Esophagus (tissue), 2 donors: Measurements from ENCODE around the gene RPS24. TPM values are rescaled to one million over a fixed set of nuclear protein-coding genes. Genes with fewer than 3 reads are reported as not detected.

ENCODE experiments used
- H3K27ac ChIP-seq, 2 donors: one replicate each; pipeline ENCODE4 v1.5.1; 2013; ENCODE audit warnings: low read depth in 2 of 2, mild to moderate bottlenecking in 2 of 2, inconsistent platforms in 1 of 2, low read length in 1 of 2, moderate library complexity in 1 of 2
- H3K27me3 ChIP-seq, 2 donors: one replicate each; pipeline ENCODE4 v1.6.1; 2013; ENCODE audit warnings: low read length in 2 of 2, control low read depth in 1 of 2, mild to moderate bottlenecking in 1 of 2; ENCODE audit not compliant: insufficient read depth in 2 of 2, control insufficient read depth in 1 of 2
- H3K36me3 ChIP-seq, 2 donors: one replicate each; pipeline ENCODE4 v1.6.1; 2013; ENCODE audit warnings: low read length in 1 of 2; ENCODE audit not compliant: control insufficient read depth in 2 of 2, insufficient read depth in 2 of 2
- H3K4me1 ChIP-seq, 2 donors: one replicate each; pipeline ENCODE4 v1.6.1; 2013; ENCODE audit warnings: low read length in 1 of 2; ENCODE audit not compliant: control insufficient read depth in 2 of 2, insufficient read depth in 2 of 2
- H3K4me3 ChIP-seq, 2 donors: one replicate each; pipeline ENCODE4 v1.5.1; 2013; ENCODE audit warnings: low read length in 2 of 2, mild to moderate bottlenecking in 2 of 2, low read depth in 1 of 2, moderate library complexity in 1 of 2
- H3K9me3 ChIP-seq, 2 donors: one replicate each; pipeline ENCODE4 v1.6.1; 2013; ENCODE audit warnings: mild to moderate bottlenecking in 2 of 2, low read depth in 1 of 2, low read length in 1 of 2, moderate library complexity in 1 of 2; ENCODE audit not compliant: control insufficient read depth in 2 of 2, insufficient read depth in 1 of 2
- WGBS, 2 donors: extraction: QIAGEN DNeasy Blood & Tissue Kit; methylation state at CpG; one replicate each; pipeline ENCODE4 v1.1.7; 2013; 5-methylcytosine and 5-hydroxymethylcytosine counted together
- polyA plus RNA-seq, 2 donors: library from polyadenylated mRNA; stranded (reverse); fragments of 200-250 nt; gene quantifications; one replicate each; pipeline ENCODE4 v1.2.3, GENCODE V29; 2013
- donor health status: healthy with polysubstance abuse.
- donor health status: Bipolar disorder and iron deficiency.

RPS24 gene
- polyA plus RNA-seq, 2 donors = 5,326 to 6,767 TPM

DNA sequence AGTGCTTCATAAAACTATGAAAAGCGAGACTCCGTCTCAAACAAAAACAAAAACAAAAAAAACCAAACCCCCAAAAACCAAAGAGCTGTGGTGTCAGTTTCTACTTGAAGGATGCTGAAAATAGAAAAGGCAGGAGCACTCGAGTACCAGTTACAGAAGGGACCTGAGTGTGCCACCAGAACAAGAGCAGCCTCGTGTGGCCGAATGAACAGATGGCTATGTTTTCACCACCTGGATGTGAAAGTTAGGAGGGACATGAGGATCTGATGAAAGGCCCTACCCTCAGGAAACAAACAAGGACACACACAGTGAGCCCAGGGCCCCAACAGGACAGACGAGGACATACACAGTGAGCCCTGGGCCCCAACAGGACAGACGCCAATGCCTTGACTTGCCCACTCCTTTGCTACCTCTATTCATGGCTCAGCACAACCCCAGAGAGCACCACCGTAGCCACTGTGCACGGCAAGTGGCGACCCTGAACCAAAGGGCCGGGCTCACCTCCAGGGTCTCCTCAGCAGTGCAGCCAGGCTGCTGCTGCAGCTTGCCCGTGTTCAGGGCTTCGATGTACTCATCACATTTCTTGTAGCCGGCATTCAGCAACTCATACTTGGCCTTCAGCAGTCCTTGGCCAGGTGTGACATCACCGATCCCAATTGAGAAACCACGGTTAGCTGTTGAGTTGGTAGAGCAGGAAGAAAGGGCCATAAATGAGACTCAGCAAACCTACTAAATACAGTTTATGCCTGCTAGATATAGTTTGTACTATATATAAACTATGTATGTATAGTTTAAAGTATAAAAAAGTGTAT is 29.2 kb upstream of the RPS24 start:
- Histone ChIP-seq H3K27me3 (no peaks in the 10 kb centered on the region), H3K4me1 (no peaks in the 10 kb centered on the region), H3K4me3 (no peak overlapping the region), H3K9me3 (no peaks in the 10 kb centered on the region), H3K27ac (no peak overlapping the region), H3K36me3 (peaks cover 16 to 32% of the 10 kb centered on the region in 2 donors)
- 89% methylated on average over 16 of the region's 16 CpGs for WGBS, 2 donors

DNA sequence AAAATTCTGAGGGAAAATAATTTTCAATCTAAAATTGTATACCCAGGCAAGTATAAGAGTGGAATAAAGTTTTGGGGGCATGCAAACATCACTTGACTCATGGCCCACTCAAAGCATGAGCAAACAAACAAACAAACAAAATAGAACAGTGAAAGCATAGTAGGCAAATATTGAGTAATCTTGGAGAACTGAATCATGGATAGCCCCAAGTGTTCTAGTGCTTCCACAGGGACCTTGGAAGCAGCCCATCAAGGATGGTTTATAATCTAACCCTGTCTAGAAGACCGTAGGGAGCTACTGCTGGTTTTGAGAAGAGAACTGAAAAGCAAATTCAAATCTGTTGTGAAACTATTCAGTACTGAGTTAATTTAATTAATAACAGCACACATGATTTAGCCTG is 26.5 kb upstream of the RPS24 start:
- no peak overlapping the region for H3K27ac ChIP-seq
- no peaks in the 10 kb centered on the region for H3K9me3 ChIP-seq
- 74% methylated on average over 1 of the region's 1 CpG for WGBS, 2 donors
- H3K4me1 ChIP-seq = no peaks in the 10 kb centered on the region
- no peak overlapping the region for H3K4me3 ChIP-seq
- no peaks in the 10 kb centered on the region for H3K27me3 ChIP-seq
- peaks cover 22 to 34% of the 10 kb centered on the region in 2 donors for H3K36me3 ChIP-seq

- no peaks in the 10 kb centered on the region for H3K4me1 ChIP-seq
- no peak overlapping the region for H3K27ac ChIP-seq
- H3K36me3 ChIP-seq = peaks cover 24 to 34% of the 10 kb centered on the region in 2 donors
- H3K9me3 ChIP-seq = no peaks in the 10 kb centered on the region
- H3K4me3 ChIP-seq = no peak overlapping the region
- WGBS, 2 donors = 86 to 94% methylated on average over 6 of the region's 6 CpGs
- H3K27me3 ChIP-seq = no peaks in the 10 kb centered on the region
These were observed 24.0 kb upstream of the RPS24 start for GRCh38 chr10:78009662-78010061.

GRCh38 chr10:78010278-78010677 is 23.4 kb upstream of the RPS24 start:
- no peak overlapping the region for H3K4me3 ChIP-seq
- WGBS, 2 donors = 83% methylated on average over 7 of the region's 7 CpGs
- no peaks in the 10 kb centered on the region for H3K27me3 ChIP-seq
- no peak overlapping the region for H3K27ac ChIP-seq
- H3K9me3 ChIP-seq = no peaks in the 10 kb centered on the region
- no peaks in the 10 kb centered on the region for H3K4me1 ChIP-seq
- H3K36me3 ChIP-seq = peaks cover 24 to 30% of the 10 kb centered on the region in 2 donors

- Histone ChIP-seq H3K36me3 (peaks cover 24 to 32% of the 10 kb centered on the region in 2 donors), H3K27ac (no peak overlapping the region), H3K4me3 (no peak overlapping the region), H3K27me3 (no peaks in the 10 kb centered on the region), H3K4me1 (no peaks in the 10 kb centered on the region), H3K9me3 (no peaks in the 10 kb centered on the region)
- WGBS, 2 donors = 94 to 96% methylated on average over 4 of the region's 4 CpGs
These were observed 22.6 kb upstream of the RPS24 start for GRCh38 chr10:78011065-78011464.

DNA sequence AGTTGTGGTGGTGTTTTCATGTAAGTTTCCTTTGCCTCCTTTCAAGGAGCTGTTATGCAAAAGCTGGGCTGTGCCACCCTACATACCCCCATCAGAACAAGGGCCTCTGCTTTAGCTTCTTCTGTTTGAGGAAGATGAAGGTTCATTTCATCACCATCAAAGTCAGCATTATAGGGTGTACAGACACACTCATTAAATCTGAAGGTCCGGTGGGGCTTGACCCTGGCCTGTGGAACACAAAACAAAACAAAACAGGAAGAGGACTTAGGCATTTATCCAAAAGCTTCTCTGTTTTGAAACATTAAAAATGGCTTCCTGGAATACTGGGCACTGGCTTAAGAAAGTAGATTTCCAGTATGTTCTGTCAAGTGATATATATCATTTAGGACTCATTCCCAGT is 20.1 kb upstream of the RPS24 start:
- H3K27ac ChIP-seq = no peak overlapping the region
- H3K4me1 ChIP-seq = no peaks in the 10 kb centered on the region
- H3K9me3 ChIP-seq = no peaks in the 10 kb centered on the region
- 73 to 75% methylated on average over 1 of the region's 1 CpG for WGBS, 2 donors
- peaks cover 28 to 34% of the 10 kb centered on the region in 2 donors for H3K36me3 ChIP-seq
- H3K4me3 ChIP-seq = no peak overlapping the region
- H3K27me3 ChIP-seq = no peaks in the 10 kb centered on the region

DNA sequence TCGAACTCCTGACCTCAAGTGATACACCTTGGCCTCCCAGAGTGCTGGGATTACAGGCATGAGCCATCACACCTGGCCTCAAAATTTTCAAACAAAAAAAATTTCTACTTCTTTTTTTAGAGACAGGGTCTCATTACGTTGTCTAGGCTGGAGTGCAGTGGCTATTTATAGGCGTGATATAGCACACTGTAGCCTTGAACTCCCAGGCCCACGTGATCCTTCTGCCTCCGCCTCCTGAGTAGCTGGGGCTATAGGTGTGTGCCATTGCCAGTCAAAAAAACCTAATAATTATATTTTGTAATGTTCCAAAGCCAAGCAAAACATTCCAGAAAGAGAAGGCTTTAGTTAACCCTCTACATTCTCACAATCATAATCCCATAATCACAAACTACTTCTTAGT is 18.1 kb upstream of the RPS24 start:
- Histone ChIP-seq H3K27ac (no peak overlapping the region), H3K27me3 (no peaks in the 10 kb centered on the region), H3K4me3 (no peak overlapping the region), H3K9me3 (no peaks in the 10 kb centered on the region), H3K4me1 (no peaks in the 10 kb centered on the region), H3K36me3 (peaks cover 19 to 30% of the 10 kb centered on the region in 2 donors)
- 90 to 91% methylated on average over 5 of the region's 5 CpGs for WGBS, 2 donors

DNA sequence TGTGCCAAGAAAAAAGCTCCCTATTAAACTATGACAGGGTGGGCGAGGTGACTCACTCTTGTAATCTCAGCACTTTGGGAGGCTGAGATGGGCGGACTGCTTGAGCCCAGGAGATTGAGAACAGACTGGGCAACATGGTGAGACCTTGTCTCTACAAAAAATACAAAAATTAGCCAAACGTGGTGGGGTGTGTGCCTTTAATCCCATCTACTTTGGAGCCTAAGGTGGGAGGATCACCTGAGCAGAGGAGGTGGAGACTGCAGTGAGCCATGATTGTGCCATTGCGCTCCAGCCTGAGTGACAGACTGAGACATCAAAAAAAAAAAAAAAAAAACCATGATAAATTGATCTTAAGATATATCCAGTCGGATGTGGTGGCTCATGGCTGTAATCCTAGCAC is 15.8 kb upstream of the RPS24 start:
- Histone ChIP-seq H3K9me3 (no peaks in the 10 kb centered on the region), H3K27me3 (no peaks in the 10 kb centered on the region), H3K4me3 (no peak overlapping the region), H3K27ac (no peak overlapping the region), H3K36me3 (peaks cover 17 to 24% of the 10 kb centered on the region in 2 donors), H3K4me1 (no peaks in the 10 kb centered on the region)
- WGBS, 2 donors = 81 to 84% methylated on average over 5 of the region's 5 CpGs

- no peaks in the 10 kb centered on the region for H3K4me1 ChIP-seq
- no peak overlapping the region for H3K27ac ChIP-seq
- WGBS, 2 donors = 87 to 88% methylated on average over 3 of the region's 3 CpGs
- no peak overlapping the region for H3K4me3 ChIP-seq
- H3K36me3 ChIP-seq = peaks cover 14 to 26% of the 10 kb centered on the region in 2 donors
- no peaks in the 10 kb centered on the region for H3K9me3 ChIP-seq
- no peaks in the 10 kb centered on the region for H3K27me3 ChIP-seq
These were observed 14.4 kb upstream of the RPS24 start for GRCh38 chr10:78019264-78019663.

- Histone ChIP-seq H3K36me3 (peaks cover 18 to 31% of the 10 kb centered on the region in 2 donors), H3K27ac (no peak overlapping the region), H3K27me3 (no peaks in the 10 kb centered on the region), H3K4me3 (no peak overlapping the region), H3K9me3 (no peaks in the 10 kb centered on the region), H3K4me1 (no peaks in the 10 kb centered on the region)
- WGBS, 2 donors = 85 to 91% methylated on average over 2 of the region's 2 CpGs
These were observed 12.5 kb upstream of the RPS24 start for GRCh38 chr10:78021201-78021600.
